K562 (cell line): ENCODE data around the gene GRIA1. TPM values are rescaled to one million over a fixed set of nuclear protein-coding genes. Genes with fewer than 3 reads are reported as not detected.

Source experiments
- ATAC-seq: fragments of 200-7000 bp; cut with Tn5 transposase; 3 replicates; pipeline ENCODE4 v1.9.1; 2020; ENCODE audit warnings: moderate library complexity
- BruUV-seq: library from RNA; stranded (reverse); fragments of 400-500 nt; replicated peaks from 2 replicates; lab custom pipeline; 2021; lab: Mats Ljungman, UMichigan
- CTCF ChIA-PET: fragments of 300-600 bp; formaldehyde crosslinking; extraction: SDS; loops from one replicate; lab custom pipeline; 2021; ENCODE audit warnings: low intra/inter-chr PET ratio; lab: Yijun Ruan, JAX
- POLR2A ChIA-PET: fragments of 300-600, 350-650 bp; sonication (Branson Sonifier 250); formaldehyde crosslinking; extraction: SDS; loops from one replicate; lab custom pipeline; 2021; ENCODE audit warnings: antibody characterized with exemption, inconsistent platforms; lab: Yijun Ruan, JAX
- DNase-seq, 4 experiments: peaks; one replicate each; pipeline versions ENCODE4 v3.0.0 to v3.0.0-alpha.2; 2011 to 2018; ENCODE audit warnings: low spot score in 3 of 4, mixed read lengths in 3 of 4; ENCODE audit errors: extremely low read depth in 1 of 4
- FAIRE-seq: peaks from 2 replicates; lab custom pipeline; 2011; peaks lifted over from hg19 to GRCh38; lab: Jason Lieb, UNC
- H2AFZ ChIP-seq: 2 replicates; pipeline ENCODE4 v1.6.0; 2011; ENCODE audit warnings: low read depth, low read length, control low read depth, inconsistent platforms
- H3K27ac ChIP-seq: fragments of 200-600 bp; 3 replicates; pipeline ENCODE4 v1.8.0; 2011; ENCODE audit warnings: low read depth, mild to moderate bottlenecking, control low read depth, inconsistent platforms, low read length, moderate library complexity, mixed read lengths; ENCODE audit errors: extremely low read depth
- H3K27me3 ChIP-seq, 2 experiments: fragments of 300-600 bp in 1 of 2; 2 replicates in 1 of 2; 3 replicates in 1 of 2; pipeline versions ENCODE4 v1.6.0 to v1.8.0; 2011; ENCODE audit warnings: inconsistent platforms in 2 of 2, low read length in 2 of 2, mild to moderate bottlenecking in 1 of 2, mixed read lengths in 1 of 2, moderate library complexity in 1 of 2; ENCODE audit not compliant: control insufficient read depth in 2 of 2, insufficient read depth in 2 of 2
- H3K36me3 ChIP-seq: fragments of 300-600 bp; 3 replicates; pipeline ENCODE4 v1.8.0; 2011; ENCODE audit warnings: mild to moderate bottlenecking, low read length, inconsistent platforms; ENCODE audit not compliant: control insufficient read depth, insufficient read depth
- H3K4me1 ChIP-seq, 2 experiments: fragments of 200-600 bp in 1 of 2; replicated peaks in 1 of 2; 2 replicates in 1 of 2; 3 replicates in 1 of 2; pipeline versions ENCODE4 v1.5.1 to v1.8.0; 2011; ENCODE audit warnings: inconsistent platforms in 2 of 2, low read length in 2 of 2, mild to moderate bottlenecking in 1 of 2, mixed read lengths in 1 of 2, moderate library complexity in 1 of 2; ENCODE audit not compliant: control insufficient read depth in 2 of 2, insufficient read depth in 2 of 2
- H3K4me2 ChIP-seq: 2 replicates; pipeline ENCODE4 v1.6.1; 2011; ENCODE audit warnings: low read length, control low read depth, inconsistent platforms, mixed read lengths; ENCODE audit not compliant: insufficient read depth
- H3K4me3 ChIP-seq: fragments of 200-600 bp; sonication (generic), shearing (Covaris generic); 2 replicates; pipeline ENCODE4 v1.5.1; 2016; ENCODE audit warnings: control low read depth, inconsistent platforms
- H3K79me2 ChIP-seq: fragments of 200-600 bp; 3 replicates; pipeline ENCODE4 v1.8.0; 2011; ENCODE audit warnings: low read length, inconsistent platforms; ENCODE audit not compliant: control insufficient read depth, insufficient read depth
- H3K9ac ChIP-seq, 2 experiments: 2 replicates each; pipeline versions ENCODE4 v1.6.0 to v1.6.1; 2011; ENCODE audit warnings: low read depth in 2 of 2, low read length in 2 of 2, control low read depth in 1 of 2, inconsistent platforms in 1 of 2, mild to moderate bottlenecking in 1 of 2, mixed read lengths in 1 of 2; ENCODE audit not compliant: insufficient read depth in 1 of 2
- H3K9me1 ChIP-seq: one replicate; pipeline ENCODE4 v1.6.0; 2011; ENCODE audit warnings: inconsistent platforms, mild to moderate bottlenecking, low read length, moderate library complexity; ENCODE audit not compliant: control insufficient read depth, insufficient read depth
- H3K9me3 ChIP-seq: replicated peaks from 2 replicates; pipeline ENCODE4 v1.5.1; 2011; ENCODE audit warnings: low read depth, low read length, inconsistent platforms; ENCODE audit not compliant: control insufficient read depth, insufficient read depth
- H4K20me1 ChIP-seq: replicated peaks from 2 replicates; pipeline ENCODE4 v1.6.1; 2011; ENCODE audit warnings: low read length, inconsistent platforms, mixed read lengths; ENCODE audit not compliant: control insufficient read depth, insufficient read depth
- CEBPG ChIP-seq, 3 experiments: fragments of 200-800 bp in 1 of 3; sonication (Bioruptor generic) in 1 of 3; sonication (generic) in 1 of 3; formaldehyde crosslinking in 1 of 3; IDR thresholded peaks in 2 of 3; conservative IDR thresholded peaks in 1 of 3; 2 replicates each; pipeline versions ENCODE4 v1.6.1 to v1.8.0; 2016 to 2022; ENCODE audit warnings: missing compliant biosample characterization in 2 of 3, missing genetic modification characterization in 2 of 3, mild to moderate bottlenecking in 1 of 3, missing genetic modification reagents in 1 of 3
- CREB5 ChIP-seq: fragments of 250-450 bp; sonication (Bioruptor Pico); IDR thresholded peaks from 2 replicates; pipeline ENCODE4 v1.5.0; 2020; ENCODE audit warnings: mild to moderate bottlenecking
- E4F1 ChIP-seq: fragments of 250-450 bp; sonication (Bioruptor Pico); IDR thresholded peaks from 2 replicates; pipeline ENCODE4 v1.5.0; 2021; ENCODE audit warnings: mild to moderate bottlenecking, borderline replicate concordance
- ETS1 ChIP-seq: conservative IDR thresholded peaks from 2 replicates; pipeline ENCODE4 v1.6.1; 2011; ENCODE audit warnings: low read depth, mild to moderate bottlenecking, low read length; ENCODE audit not compliant: control insufficient read depth
- FOSL1 ChIP-seq: fragments of 200-800 bp; sonication (Bioruptor generic); conservative IDR thresholded peaks from 2 replicates; pipeline ENCODE4 v1.6.1; 2016; ENCODE audit warnings: missing genetic modification characterization, missing compliant biosample characterization
- FOXJ3 ChIP-seq: sonication (generic); formaldehyde crosslinking; IDR thresholded peaks from 2 replicates; pipeline ENCODE4 v1.4.0; 2020; ENCODE audit warnings: mild to moderate bottlenecking, missing genetic modification reagents
- HMGN3 ChIP-seq: IDR thresholded peaks from 2 replicates; pipeline ENCODE4 v1.6.1; 2011; ENCODE audit warnings: borderline replicate concordance, low read depth, mild to moderate bottlenecking, mixed read lengths, low read length; ENCODE audit not compliant: insufficient read length; ENCODE audit errors: extremely low read depth
- KDM4B ChIP-seq, 2 experiments: fragments of 450-650 bp in 1 of 2; sonication (generic) in 1 of 2; IDR thresholded peaks; 2 replicates each; pipeline ENCODE4 v1.6.1; 2016 to 2017; ENCODE audit warnings: borderline replicate concordance in 2 of 2, antibody characterized with exemption in 1 of 2, low read depth in 1 of 2, mild to moderate bottlenecking in 1 of 2
- SREBF2 ChIP-seq: sonication (generic); formaldehyde crosslinking; IDR thresholded peaks from 2 replicates; pipeline ENCODE4 v1.4.0; 2020; ENCODE audit warnings: mild to moderate bottlenecking, missing genetic modification reagents
- STAT5A ChIP-seq: IDR thresholded peaks from 2 replicates; pipeline ENCODE4 v1.6.1; 2012; ENCODE audit warnings: low read length, inconsistent platforms, borderline replicate concordance
- ZNF184 ChIP-seq: sonication (generic); formaldehyde crosslinking; IDR thresholded peaks from 2 replicates; pipeline ENCODE4 v1.5.0; 2020; ENCODE audit warnings: missing genetic modification reagents
- ZNF274 ChIP-seq: IDR thresholded peaks from 2 replicates; pipeline ENCODE4 v1.6.1; 2011; ENCODE audit warnings: low read depth, mild to moderate bottlenecking, low read length, moderate library complexity, borderline replicate concordance
- ZNF445 ChIP-seq: fragments of 250-450 bp; sonication (Bioruptor Pico); IDR thresholded peaks from 2 replicates; pipeline ENCODE4 v1.4.0; 2020; ENCODE audit warnings: low read depth, mild to moderate bottlenecking, moderate library complexity
- ZNF551 ChIP-seq: fragments of 250-450 bp; sonication (Bioruptor Pico); IDR thresholded peaks from 2 replicates; pipeline ENCODE4 v1.5.0; 2021; ENCODE audit warnings: mild to moderate bottlenecking, moderate library complexity
- ZNF696 ChIP-seq: fragments of 250-450 bp; sonication (Bioruptor Pico); conservative IDR thresholded peaks from 2 replicates; pipeline ENCODE4 v1.4.0; 2020; ENCODE audit warnings: mild to moderate bottlenecking, moderate library complexity
- WGBS: fragments of 100-300 bp; shearing (Covaris generic); methylation state at CpG from one replicate; pipeline ENCODE4 v1.1.6; 2016; ENCODE audit warnings: low coverage, mixed read lengths; ENCODE audit not compliant: insufficient coverage; ENCODE audit errors: missing lambda C conversion rate; 5-methylcytosine and 5-hydroxymethylcytosine counted together
- in situ Hi-C: fragments of 300-500 bp; cut with MboI; formaldehyde crosslinking; loops from 4 replicates; pipeline ENCODE4 v1.15.0; 2018; ENCODE audit warnings: inconsistent platforms, mixed read lengths
- intact Hi-C: fragments of 100-400 bp; cut with micrococcal nuclease; formaldehyde crosslinking; loops from 2 replicates; pipeline ENCODE4 v1.14.2; 2022
- polyA plus RNA-seq, 8 experiments: library from polyadenylated mRNA; depleted of rRNA in 4 of 8; stranded (reverse) in 5 of 8; unstranded in 3 of 8; fragments of >200 nt; fragmentation: Nextera tagmentation in 2 of 8; fragmentation: Illumina TruSeq in 1 of 8; extraction: Ambion mirVana in 2 of 8; extraction: Trizol in 1 of 8; gene quantifications; 2 replicates each; pipeline versions ENCODE4 v1.2.1 to v1.2.3, GENCODE V29; 2011 to 2014; ENCODE audit warnings: inconsistent platforms in 1 of 8, missing spikeins in 1 of 8
- total RNA-seq, 7 experiments: library from RNA; depleted of rRNA in 6 of 7; stranded (reverse); fragments of >200 nt in 6 of 7; fragmentation: Illumina TruSeq in 2 of 7; extraction: Trizol in 2 of 7; gene quantifications; 2 replicates each; pipeline versions ENCODE4 v1.2.1 to v1.2.3, GENCODE V29; 2011 to 2021; ENCODE audit warnings: low replicate concordance in 1 of 7

The GRIA1 gene
- total and polyA plus RNA-seq, 9 of the 15 experiments (the other 6 are each of a cell fraction or from before 2014, with no cell fraction given), result not detected

GRCh38 chr5:153780876-153781705, 290.6 kb downstream of the GRIA1 start:
- Histone ChIP-seq H3K4me1 (no peaks in the 10 kb centered on the region), H2AFZ (no peak overlapping the region), H4K20me1 (no peaks in the 10 kb centered on the region), H3K9me3 (no peaks in the 10 kb centered on the region), H3K27me3 (no peaks in the 10 kb centered on the region; a peak in 1 of 5 replicates), H3K9me1 (no peaks in the 10 kb centered on the region), H3K27ac (no peak overlapping the region), H3K4me2 (no peak overlapping the region), H3K36me3 (no peaks in the 10 kb centered on the region), H3K79me2 (no peaks in the 10 kb centered on the region), H3K9ac (no peak overlapping the region), H3K4me3 (no peak overlapping the region)
- POLR2A ChIA-PET, result no interaction called here
- ATAC-seq (no peak), DNase-seq (no peak), FAIRE-seq (no peak)
- CTCF ChIA-PET, result no interaction called here
- intact Hi-C loops, result no loop called here
- in situ Hi-C loops, result no loop called here
- WGBS, result 0% methylated on average over 4 of the region's 4 CpGs
- BruUV-seq, result no TSS peak
- TF ChIP-seq ETS1 (no peak), HMGN3 (no peak), ZNF696 (no peak), E4F1 (CRISPR knock-in tag) (no peak), FOXJ3 (CRISPR knock-in tag) (no peak), ZNF445 (CRISPR knock-in tag) (no peak), STAT5A (no peak), FOSL1 (tag) (no peak), ZNF184 (no peak), SREBF2 (no peak), KDM4B (IDR thresholded peaks at IDR 0.05; ENCODE audit: borderline replicate concordance in 2 of 2, low read depth in 1 of 2) (no peak), ZNF551 (CRISPR knock-in tag) (no peak), ZNF274 (no peak), CREB5 (CRISPR knock-in tag) (no peak), CEBPG (CRISPR knock-in tag; IDR thresholded peaks at IDR 0.05) (no peak), CEBPG (tag; conservative IDR thresholded peaks at IDR 0.05 in 1 of 2, IDR thresholded peaks at IDR 0.05 in 1 of 2) (no peak)
